Endothelial cell (in vitro differentiated cells): ENCODE results near the gene STPG4. TPM values are rescaled to one million over a fixed set of nuclear protein-coding genes. Genes with fewer than 3 reads are reported as not detected.

ENCODE experiments used
- DNase-seq: peaks from one replicate; pipeline ENCODE4 v3.0.0; 2021; ENCODE audit warnings: low spot score
- H3K27ac Mint-ChIP-seq: one replicate; pipeline ENCODE4 v1.8.0; 2021; ENCODE audit warnings: mixed read lengths, inconsistent platforms; ENCODE audit not compliant: unreplicated experiment
- H3K27me3 Mint-ChIP-seq: one replicate; pipeline ENCODE4 v1.8.0; 2021; ENCODE audit warnings: mild to moderate bottlenecking, moderate library complexity, mixed read lengths, inconsistent platforms; ENCODE audit not compliant: unreplicated experiment
- H3K36me3 Mint-ChIP-seq: one replicate; pipeline ENCODE4 v1.8.0; 2021; ENCODE audit warnings: mild to moderate bottlenecking, low read depth, mixed read lengths, inconsistent platforms; ENCODE audit not compliant: unreplicated experiment
- H3K4me1 Mint-ChIP-seq: one replicate; pipeline ENCODE4 v1.8.0; 2021; ENCODE audit warnings: mild to moderate bottlenecking, mixed read lengths, inconsistent platforms; ENCODE audit not compliant: unreplicated experiment
- H3K4me3 Mint-ChIP-seq: one replicate; pipeline ENCODE4 v1.8.0; 2021; ENCODE audit warnings: mild to moderate bottlenecking, mixed read lengths, inconsistent platforms; ENCODE audit not compliant: unreplicated experiment
- H3K9me3 Mint-ChIP-seq: one replicate; pipeline ENCODE4 v1.8.0; 2021; ENCODE audit warnings: mixed read lengths, inconsistent platforms; ENCODE audit not compliant: unreplicated experiment
- CTCF ChIP-seq: fragments of 200-600 bp; sonication (generic); IDR thresholded peaks from one replicate; pipeline ENCODE4 v1.5.0; 2021; ENCODE audit warnings: antibody characterized with exemption; ENCODE audit not compliant: unreplicated experiment
- long read RNA-seq: library from polyadenylated mRNA; unstranded; transcript quantifications from one replicate; pipeline ENCODE4 v2.0.0, GENCODE V29; 2020; ENCODE audit not compliant: unreplicated experiment
- total RNA-seq: library from RNA; stranded (reverse); fragmentation: NEBNext Ultra II Directional; extraction: Animal tissue kit (Norgen Biotek cat#: 25700); gene quantifications from one replicate; pipeline ENCODE4 v1.2.1, GENCODE V29; 2021; ENCODE audit not compliant: unreplicated experiment

Gene STPG4, protein sequence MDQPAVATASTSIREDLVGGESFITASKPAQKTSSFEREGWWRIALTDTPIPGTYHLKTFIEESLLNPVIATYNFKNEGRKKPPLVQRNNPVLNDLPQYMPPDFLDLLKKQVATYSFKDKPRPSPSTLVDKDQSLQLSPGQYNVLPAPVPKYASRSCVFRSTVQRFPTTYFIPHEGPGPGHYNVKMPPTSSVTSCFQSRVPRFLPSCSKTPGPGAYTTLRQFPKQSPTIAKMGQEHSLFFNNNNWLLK
- total RNA-seq = not detected
- long read RNA-seq = 0 reads

- Mint-ChIP-seq H3K27ac (peak within 1 kb of the TSS; percentile 75), H3K4me1 (peaks cover 10% of the 10 kb centered on the region), H3K9me3 (no peaks in the 10 kb centered on the region), H3K36me3 (peaks cover 19% of the 10 kb centered on the region), H3K27me3 (no peaks in the 10 kb centered on the region), H3K4me3 (peak within 1 kb of the TSS; percentile 28)
- no peak for TF ChIP-seq CTCF
- DNase-seq = no peak
These were observed at the start of gene STPG4 for GRCh38 chr2:47155091-47155876. STPG4 (minus strand) TSS chr2:47155308; CDS start chr2:47155251, 57 bp downstream.

DNA sequence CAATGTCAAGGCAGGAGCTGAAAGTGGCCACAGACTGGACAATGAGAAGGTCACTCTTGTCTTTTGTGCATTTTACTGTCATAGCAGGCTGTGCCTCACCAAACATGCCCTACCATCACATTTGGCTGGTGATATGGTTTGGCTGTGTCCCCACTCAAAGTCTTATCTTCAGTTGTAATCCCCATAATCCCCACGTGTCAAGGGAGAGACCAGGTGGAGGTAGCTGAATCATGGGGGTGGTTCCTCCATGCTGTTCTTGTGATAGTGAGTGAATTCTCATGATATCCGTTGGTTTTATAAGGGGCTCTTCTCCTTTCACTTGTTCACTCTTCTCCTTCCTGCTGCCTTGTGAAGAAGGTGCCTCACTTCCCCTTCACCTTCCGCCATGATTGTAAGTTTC is 49.6 kb upstream of the STPG4 start:
- H3K4me3 Mint-ChIP-seq = no peak overlapping the region
- TF ChIP-seq CTCF = no peak
- H3K27me3 Mint-ChIP-seq = peaks cover 4% of the 10 kb centered on the region
- DNase-seq = no peak
- no peaks in the 10 kb centered on the region for H3K36me3 Mint-ChIP-seq
- H3K27ac Mint-ChIP-seq = no peak overlapping the region
- peaks cover 24% of the 10 kb centered on the region for H3K4me1 Mint-ChIP-seq
- no peaks in the 10 kb centered on the region for H3K9me3 Mint-ChIP-seq

GRCh38 chr2:47203995-47204394 is 48.9 kb upstream of the STPG4 start:
- H3K9me3 Mint-ChIP-seq = no peaks in the 10 kb centered on the region
- no peaks in the 10 kb centered on the region for H3K36me3 Mint-ChIP-seq
- peaks cover 4% of the 10 kb centered on the region for H3K27me3 Mint-ChIP-seq
- no peak for DNase-seq
- no peak for TF ChIP-seq CTCF
- H3K27ac Mint-ChIP-seq = no peak overlapping the region
- H3K4me3 Mint-ChIP-seq = no peak overlapping the region
- H3K4me1 Mint-ChIP-seq = peaks cover 23% of the 10 kb centered on the region

DNA sequence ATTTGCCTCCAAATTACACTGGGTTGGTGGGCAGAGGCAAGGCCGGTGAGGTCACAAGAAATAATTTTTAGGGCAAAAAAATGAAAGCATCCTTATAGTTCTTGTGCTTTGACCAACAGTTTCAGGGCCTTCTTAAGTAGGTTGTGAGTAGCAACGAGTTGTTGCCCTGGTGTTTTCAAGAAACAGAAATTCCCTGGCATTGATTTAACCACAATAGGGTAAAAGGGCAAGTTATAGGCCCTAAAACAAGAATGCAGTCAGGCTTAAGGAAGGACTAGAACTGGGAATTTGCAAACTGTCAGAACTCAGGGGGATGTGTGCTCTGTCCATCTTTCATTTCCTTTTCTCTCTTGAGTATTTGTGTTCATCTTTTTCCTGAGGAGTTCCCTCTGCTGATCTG is 46.1 kb upstream of the STPG4 start:
- Mint-ChIP-seq H3K27me3 (peaks cover 2% of the 10 kb centered on the region), H3K4me1 (peaks cover 13% of the 10 kb centered on the region), H3K4me3 (no peak overlapping the region), H3K27ac (no peak overlapping the region), H3K9me3 (no peaks in the 10 kb centered on the region), H3K36me3 (no peaks in the 10 kb centered on the region)
- no peak for DNase-seq
- TF ChIP-seq CTCF = no peak

GRCh38 chr2:47198985-47199451 is 43.9 kb upstream of the STPG4 start:
- DNase-seq = no peak
- H3K4me1 Mint-ChIP-seq = peaks cover 5% of the 10 kb centered on the region
- no peaks in the 10 kb centered on the region for H3K27me3 Mint-ChIP-seq
- H3K4me3 Mint-ChIP-seq = no peak overlapping the region
- no peaks in the 10 kb centered on the region for H3K36me3 Mint-ChIP-seq
- no peaks in the 10 kb centered on the region for H3K9me3 Mint-ChIP-seq
- no peak for TF ChIP-seq CTCF
- H3K27ac Mint-ChIP-seq = no peak overlapping the region
